Mesothelial cell of epicardium (in vitro differentiated cells): Measurements from ENCODE around the gene PMM1. TPM values are rescaled to one million over a fixed set of nuclear protein-coding genes. Genes with fewer than 3 reads are reported as not detected.
A peak's percentile ranks its signal among the peaks of the same experiment; 100 is the strongest.

ENCODE experiments used
- DNase-seq, 2 experiments: peaks; one replicate each; pipeline ENCODE4 v3.0.0; 2021; ENCODE audit warnings: low spot score in 2 of 2; ENCODE audit not compliant: unreplicated experiment in 2 of 2
- H3K27ac Mint-ChIP-seq: 2 replicates; pipeline ENCODE4 v1.8.0; 2021; ENCODE audit warnings: mixed read lengths
- H3K27me3 Mint-ChIP-seq: 2 replicates; pipeline ENCODE4 v1.8.0; 2021; ENCODE audit warnings: low read depth, mixed read lengths
- H3K36me3 Mint-ChIP-seq: 2 replicates; pipeline ENCODE4 v1.8.0; 2021; ENCODE audit warnings: mixed read lengths
- H3K4me1 Mint-ChIP-seq: 2 replicates; pipeline ENCODE4 v1.8.0; 2021; ENCODE audit warnings: mixed read lengths
- H3K4me3 Mint-ChIP-seq: 2 replicates; pipeline ENCODE4 v1.8.0; 2021; ENCODE audit warnings: mild to moderate bottlenecking, moderate library complexity, mixed read lengths
- H3K9me3 Mint-ChIP-seq: 2 replicates; pipeline ENCODE4 v1.8.0; 2021; ENCODE audit warnings: mixed read lengths
- CTCF ChIP-seq: fragments of 200-600 bp; sonication (generic); IDR thresholded peaks from one replicate; pipeline ENCODE4 v1.5.0; 2021; ENCODE audit warnings: antibody characterized with exemption; ENCODE audit not compliant: unreplicated experiment
- total RNA-seq: library from RNA; stranded (reverse); gene quantifications from 3 replicates; pipeline ENCODE4 v1.2.1, GENCODE V29; 2021

The PMM1 gene
- total RNA-seq, 1 donor from 2014 or later: 25.8 TPM

- no peaks in the 10 kb centered on the region for H3K27me3 Mint-ChIP-seq
Measured at GRCh38 chr22:41540365-41540764, 49.3 kb downstream of the PMM1 start.

DNA sequence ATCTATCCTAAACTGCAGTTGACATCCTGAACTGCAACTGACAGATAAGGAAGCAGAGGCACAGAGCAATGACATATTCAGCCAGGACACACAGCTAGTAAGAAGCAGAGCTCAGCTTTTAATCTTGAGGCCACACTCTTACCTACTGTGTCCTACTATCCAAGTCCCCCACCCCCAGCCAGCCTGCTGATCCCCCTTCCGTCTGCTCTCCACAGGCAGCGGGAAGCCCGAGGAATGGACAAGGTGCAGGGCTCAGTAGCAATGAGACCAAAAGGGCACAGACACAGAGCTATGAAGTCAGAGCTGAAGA, 49.7 kb downstream of the PMM1 start:
- Mint-ChIP-seq H3K4me1 (peaks cover 27% of the 10 kb centered on the region), H3K27me3 (no peaks in the 10 kb centered on the region), H3K9me3 (no peaks in the 10 kb centered on the region), H3K36me3 (peaks cover 4% of the 10 kb centered on the region), H3K4me3 (no peak overlapping the region), H3K27ac (no peak overlapping the region)
- DNase-seq: no peak
- no peak for TF ChIP-seq CTCF

More at GRCh38 chr22:41540365-41540764, 49.3 kb downstream of the PMM1 start:
- no peak overlapping the region for H3K27ac Mint-ChIP-seq
- no peaks in the 10 kb centered on the region for H3K9me3 Mint-ChIP-seq
- H3K36me3 Mint-ChIP-seq: peaks cover 4% of the 10 kb centered on the region
- TF ChIP-seq CTCF: no peak
- no peak overlapping the region for H3K4me3 Mint-ChIP-seq
- H3K4me1 Mint-ChIP-seq: peaks cover 31% of the 10 kb centered on the region
- no peak for DNase-seq

DNA sequence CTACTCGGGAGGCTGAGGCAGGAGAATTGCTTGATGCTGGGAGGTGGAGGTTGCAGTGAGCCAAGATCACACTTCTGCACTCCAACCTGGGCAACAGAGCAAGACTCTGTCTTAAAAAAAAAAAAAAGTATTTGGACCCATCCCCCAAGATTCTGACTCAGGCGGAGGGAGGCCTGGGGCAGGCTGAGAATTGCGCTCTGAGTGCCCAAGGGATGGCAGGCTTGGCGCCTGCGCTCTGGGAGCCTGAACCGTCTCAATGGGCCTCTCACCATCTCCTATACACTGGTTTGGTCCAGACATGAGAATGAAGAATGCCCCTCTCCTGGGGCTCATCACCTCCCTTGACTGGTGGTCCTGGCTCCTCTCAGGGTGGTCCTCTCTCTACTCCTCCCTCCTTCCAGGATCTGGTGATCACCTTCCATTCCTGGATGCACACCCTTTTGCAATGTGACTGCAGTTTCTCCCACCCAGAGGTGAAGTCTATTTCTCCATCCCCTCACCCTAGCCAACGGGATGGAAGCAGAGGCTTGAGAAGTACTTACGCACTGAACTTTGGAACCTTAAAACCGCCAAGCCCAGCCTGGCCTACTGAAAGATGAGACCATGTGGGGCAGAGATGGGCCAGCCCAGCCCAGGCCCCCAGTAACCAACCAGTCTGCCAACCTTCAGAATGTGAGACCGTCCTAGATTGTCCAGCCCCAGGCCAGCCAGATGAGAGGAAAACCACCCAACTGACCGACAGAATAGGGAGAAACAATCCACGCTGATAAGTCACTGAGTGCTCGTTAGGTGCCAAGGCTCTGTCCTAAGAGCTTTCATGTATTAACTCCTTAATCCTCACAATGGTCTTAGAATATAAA, 50.3 kb downstream of the PMM1 start:
- no peak for TF ChIP-seq CTCF
- no peaks in the 10 kb centered on the region for H3K9me3 Mint-ChIP-seq
- H3K36me3 Mint-ChIP-seq: peaks cover 5% of the 10 kb centered on the region
- H3K4me1 Mint-ChIP-seq: peaks cover 22% of the 10 kb centered on the region
- H3K27me3 Mint-ChIP-seq: no peaks in the 10 kb centered on the region
- DNase-seq: no peak
- no peak overlapping the region for H3K27ac Mint-ChIP-seq
- no peak overlapping the region for H3K4me3 Mint-ChIP-seq

- H3K36me3 Mint-ChIP-seq: peaks cover 8% of the 10 kb centered on the region
Measured at GRCh38 chr22:41538583-41538982, 51.1 kb downstream of the PMM1 start.

GRCh38 chr22:41537203-41537602, 52.4 kb downstream of the PMM1 start:
- Mint-ChIP-seq H3K27me3 (no peaks in the 10 kb centered on the region), H3K4me1 (peaks cover 6% of the 10 kb centered on the region), H3K27ac (no peak overlapping the region), H3K4me3 (no peak overlapping the region), H3K9me3 (no peaks in the 10 kb centered on the region), H3K36me3 (peaks cover 10% of the 10 kb centered on the region)
- DNase-seq: no peak
- no peak for TF ChIP-seq CTCF

More at GRCh38 chr22:41538583-41538982, 51.1 kb downstream of the PMM1 start:
- H3K4me1 Mint-ChIP-seq: peaks cover 18% of the 10 kb centered on the region
- H3K27ac Mint-ChIP-seq: no peak overlapping the region
- H3K27me3 Mint-ChIP-seq: no peaks in the 10 kb centered on the region
- no peaks in the 10 kb centered on the region for H3K9me3 Mint-ChIP-seq
- no peak overlapping the region for H3K4me3 Mint-ChIP-seq
- DNase-seq: no peak
- TF ChIP-seq CTCF: no peak

DNA sequence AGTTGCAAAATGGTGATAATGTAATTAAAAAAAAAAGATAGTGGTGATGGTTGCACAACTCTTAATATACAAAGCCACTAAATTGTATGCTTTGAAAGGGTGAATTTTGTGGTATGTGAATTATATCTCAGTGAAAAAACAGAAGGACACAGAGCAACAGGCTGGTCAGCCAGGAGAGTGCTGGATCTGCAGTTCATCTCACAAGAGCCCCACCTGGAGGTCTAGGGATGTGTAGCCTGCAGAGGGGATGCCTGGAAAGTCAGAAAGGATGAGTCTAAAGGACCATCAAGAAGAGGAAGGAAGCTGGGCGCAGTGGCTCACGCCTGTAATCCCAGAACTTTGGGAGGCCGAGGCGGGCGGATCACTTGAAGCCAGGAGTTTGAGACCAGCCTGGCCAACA, 54.4 kb downstream of the PMM1 start:
- Mint-ChIP-seq H3K9me3 (no peaks in the 10 kb centered on the region), H3K4me3 (no peak overlapping the region), H3K36me3 (peaks cover 15% of the 10 kb centered on the region), H3K4me1 (no peaks in the 10 kb centered on the region), H3K27me3 (no peaks in the 10 kb centered on the region), H3K27ac (peak overlapping the region; percentile 37)
- TF ChIP-seq CTCF: no peak
- DNase-seq: no peak
